Measurements from ENCODE around the gene PSMB11. TPM values are rescaled to one million over a fixed set of nuclear protein-coding genes. Genes with fewer than 3 reads are reported as not detected.

Gene PSMB11
- total RNA-seq, 1 donor from 2014 or later = not detected

DNA sequence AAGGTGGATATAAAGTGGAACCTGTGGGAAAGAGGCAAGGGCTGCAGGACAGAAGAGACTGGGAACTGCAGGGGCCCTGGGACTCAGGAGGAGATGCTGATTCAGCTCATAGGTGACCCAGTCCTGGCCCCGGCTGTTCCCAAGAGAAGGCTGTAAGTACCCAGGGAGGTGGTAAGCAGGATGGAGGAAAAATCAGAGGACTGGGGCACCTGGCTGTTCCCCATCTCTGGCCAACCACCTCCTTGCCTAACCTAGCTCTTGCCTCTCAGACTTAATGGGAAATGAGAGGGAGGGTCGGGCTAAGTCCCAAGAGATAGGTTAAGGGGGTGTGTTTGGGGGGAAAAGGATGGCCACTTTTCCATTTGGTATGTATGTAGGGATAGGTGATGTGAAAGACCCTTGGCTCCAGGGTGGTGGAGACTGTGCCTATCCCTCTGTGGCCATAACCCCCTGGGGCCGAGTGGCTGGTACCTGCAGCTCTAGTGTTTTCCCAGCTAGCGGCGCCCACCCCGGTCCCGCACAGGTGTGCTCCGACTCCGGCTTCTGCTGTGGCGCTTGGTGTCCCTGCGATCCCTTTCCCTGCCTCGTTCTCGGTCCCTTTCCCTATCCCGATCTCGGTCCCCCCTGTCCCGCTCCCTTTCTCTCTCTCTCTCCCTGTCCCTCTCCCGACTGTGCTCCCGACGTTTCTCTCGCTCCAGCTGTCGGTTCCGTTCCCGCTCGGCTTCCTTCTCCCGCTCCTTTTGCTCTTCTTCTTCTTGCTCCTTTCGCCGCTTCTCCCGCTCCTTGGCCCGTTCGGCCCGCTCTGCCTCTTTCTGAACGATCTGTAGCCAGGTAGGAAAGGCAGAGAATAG, 16.9 kb downstream of the PSMB11 start:
- no peaks in the 10 kb centered on the region for H3K27me3 ChIP-seq
- H3K9me3 ChIP-seq = no peaks in the 10 kb centered on the region
- peaks cover 33% of the 10 kb centered on the region for H3K4me1 ChIP-seq
- H3K4me3 ChIP-seq = no peak overlapping the region
- DNase-seq (ENCODE audit: extremely low spot score in 2 of 2) = no peak
- H3K27ac ChIP-seq = no peak overlapping the region
- TF ChIP-seq POLR2AphosphoS5 (IDR thresholded peaks at IDR 0.05; ENCODE audit: insufficient read depth in 1 of 2, low read depth in 1 of 2) (no peak), POLR2A (IDR thresholded peaks at IDR 0.05) (no peak)
- TF ChIP-seq, protein P1, sequence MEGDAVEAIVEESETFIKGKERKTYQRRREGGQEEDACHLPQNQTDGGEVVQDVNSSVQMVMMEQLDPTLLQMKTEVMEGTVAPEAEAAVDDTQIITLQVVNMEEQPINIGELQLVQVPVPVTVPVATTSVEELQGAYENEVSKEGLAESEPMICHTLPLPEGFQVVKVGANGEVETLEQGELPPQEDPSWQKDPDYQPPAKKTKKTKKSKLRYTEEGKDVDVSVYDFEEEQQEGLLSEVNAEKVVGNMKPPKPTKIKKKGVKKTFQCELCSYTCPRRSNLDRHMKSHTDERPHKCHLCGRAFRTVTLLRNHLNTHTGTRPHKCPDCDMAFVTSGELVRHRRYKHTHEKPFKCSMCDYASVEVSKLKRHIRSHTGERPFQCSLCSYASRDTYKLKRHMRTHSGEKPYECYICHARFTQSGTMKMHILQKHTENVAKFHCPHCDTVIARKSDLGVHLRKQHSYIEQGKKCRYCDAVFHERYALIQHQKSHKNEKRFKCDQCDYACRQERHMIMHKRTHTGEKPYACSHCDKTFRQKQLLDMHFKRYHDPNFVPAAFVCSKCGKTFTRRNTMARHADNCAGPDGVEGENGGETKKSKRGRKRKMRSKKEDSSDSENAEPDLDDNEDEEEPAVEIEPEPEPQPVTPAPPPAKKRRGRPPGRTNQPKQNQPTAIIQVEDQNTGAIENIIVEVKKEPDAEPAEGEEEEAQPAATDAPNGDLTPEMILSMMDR (IDR thresholded peaks at IDR 0.05) = no peak
- H3K36me3 ChIP-seq = peaks cover 0 to 50% of the 10 kb centered on the region in 2 donors
- intact Hi-C loops (cut with DNase I) = loop anchor here (1.0 kb wide), 1 partner anchor 72 kb away; no protein-coding TSS in a partner anchor

DNA sequence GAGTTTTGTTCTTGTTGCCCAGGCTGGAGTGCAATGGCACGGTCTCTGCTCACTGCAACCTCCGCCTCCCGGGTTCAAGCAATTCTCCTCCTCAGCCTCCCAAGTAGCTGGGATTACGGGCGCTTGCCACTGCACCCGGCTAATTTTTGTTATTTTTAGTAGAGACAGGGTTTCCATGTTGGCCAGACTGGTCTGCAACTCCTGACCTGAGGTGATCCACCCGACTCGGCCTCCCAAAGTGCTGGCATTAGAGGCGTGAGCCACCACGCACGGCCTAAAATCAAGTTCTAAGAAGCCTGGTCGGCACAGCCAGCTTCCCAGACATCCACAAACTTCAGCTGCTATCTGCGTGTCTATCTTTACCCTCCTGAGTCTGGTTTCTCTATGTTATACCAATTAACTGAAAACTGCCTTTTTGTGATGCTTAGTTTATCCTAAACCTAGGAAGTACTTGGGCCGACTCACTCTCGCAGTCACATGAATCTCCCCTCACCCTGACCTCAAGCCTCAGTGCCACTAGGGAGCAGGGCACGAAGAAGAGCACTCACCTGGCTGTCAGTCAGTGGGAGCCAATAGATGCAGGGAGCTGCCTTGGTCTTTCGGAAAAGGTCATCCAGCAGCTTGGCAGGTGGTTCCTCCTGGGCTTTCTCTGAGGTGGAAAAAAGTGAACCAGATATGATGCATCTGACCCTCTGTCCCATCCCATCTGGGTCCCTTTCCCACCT, 18.7 kb downstream of the PSMB11 start:
- H3K4me3 ChIP-seq = no peak overlapping the region
- intact Hi-C loops (cut with DNase I) = no loop called here
- H3K36me3 ChIP-seq = peaks cover 0 to 66% of the 10 kb centered on the region in 2 donors
- peaks cover 33% of the 10 kb centered on the region for H3K4me1 ChIP-seq
- TF ChIP-seq POLR2A (IDR thresholded peaks at IDR 0.05) = no peak
- TF ChIP-seq POLR2AphosphoS5 (IDR thresholded peaks at IDR 0.05; ENCODE audit: insufficient read depth in 1 of 2, low read depth in 1 of 2) = no peak
- H3K27me3 ChIP-seq = no peaks in the 10 kb centered on the region
- no peak overlapping the region for H3K27ac ChIP-seq
- no peak for DNase-seq (ENCODE audit: extremely low spot score in 2 of 2)
- H3K9me3 ChIP-seq = no peaks in the 10 kb centered on the region

DNA sequence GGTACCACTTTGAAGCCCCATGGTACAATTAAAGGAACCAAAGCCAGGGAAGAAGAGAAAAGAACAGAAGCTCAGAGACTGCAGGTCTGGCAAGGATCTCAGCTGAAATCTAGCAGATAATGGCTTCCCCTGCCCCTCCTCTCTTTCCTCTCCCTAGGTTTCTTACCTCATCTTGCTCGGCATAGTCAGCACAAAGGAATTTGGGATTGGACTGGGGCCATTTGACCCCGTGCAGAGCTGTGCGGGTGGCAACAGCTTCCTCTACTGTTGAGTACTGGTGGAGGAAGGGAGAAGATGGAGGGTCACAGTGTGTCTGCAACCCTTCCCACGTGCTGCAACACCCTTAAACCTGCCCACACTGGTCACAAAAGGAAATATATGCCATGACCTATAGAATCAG, 20.0 kb downstream of the PSMB11 start:
- intact Hi-C loops (cut with DNase I) = no loop called here
- H3K27ac ChIP-seq = peak overlapping the region; percentile 52

DNA sequence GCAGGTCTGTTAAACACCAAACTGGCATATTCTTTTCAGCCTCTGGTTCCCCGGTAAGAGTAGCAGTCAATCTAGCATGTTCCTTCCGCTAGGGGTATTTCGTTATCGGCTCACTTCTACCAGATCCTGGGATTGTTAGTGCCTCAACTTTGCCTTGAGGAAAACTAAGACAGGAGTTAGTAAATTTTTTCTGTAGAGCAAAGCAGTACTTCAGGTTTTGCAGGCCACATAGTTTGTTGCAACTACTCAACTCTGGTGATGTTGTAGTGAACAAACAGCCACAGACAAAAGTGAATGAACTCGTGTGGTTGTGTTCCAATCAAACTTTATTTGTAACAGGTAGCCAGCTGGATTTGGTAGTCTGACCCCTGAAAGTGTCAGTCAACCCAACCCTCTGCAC, 21.6 kb downstream of the PSMB11 start:
- intact Hi-C loops (cut with DNase I) = no loop called here

More for the DNA sequence above, 20.0 kb downstream of the PSMB11 start:
- peaks cover 0 to 78% of the 10 kb centered on the region in 2 donors for H3K36me3 ChIP-seq
- no peak overlapping the region for H3K4me3 ChIP-seq
- H3K27me3 ChIP-seq = no peaks in the 10 kb centered on the region
- peaks cover 20% of the 10 kb centered on the region for H3K4me1 ChIP-seq
- no peak for TF ChIP-seq POLR2AphosphoS5 (IDR thresholded peaks at IDR 0.05; ENCODE audit: insufficient read depth in 1 of 2, low read depth in 1 of 2)
- no peak for TF ChIP-seq POLR2A (IDR thresholded peaks at IDR 0.05)
- TF ChIP-seq, protein P1 (IDR thresholded peaks at IDR 0.05) = no peak
- no peaks in the 10 kb centered on the region for H3K9me3 ChIP-seq
- DNase-seq (ENCODE audit: extremely low spot score in 2 of 2) = no peak

DNA sequence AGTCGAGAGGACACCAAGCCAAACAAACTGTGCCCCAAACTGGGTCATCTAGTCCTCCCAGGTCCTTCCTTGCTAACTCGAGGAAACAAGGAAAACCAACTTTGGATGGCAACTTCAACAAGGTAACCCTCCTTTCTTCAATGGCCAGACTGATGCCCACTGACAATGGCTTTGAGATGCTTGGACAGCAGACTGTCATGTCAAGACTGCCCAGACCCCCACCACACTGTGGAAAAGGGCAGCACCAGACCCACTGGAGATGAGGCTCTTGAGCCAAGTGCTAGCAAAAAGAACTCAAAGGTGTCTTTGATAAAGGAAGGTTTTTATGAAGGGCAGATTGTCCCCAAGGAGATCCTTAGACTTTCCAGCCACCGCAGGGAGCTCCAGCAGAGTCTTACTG, 24.4 kb downstream of the PSMB11 start:
- H3K4me3 ChIP-seq = no peak overlapping the region
- intact Hi-C loops (cut with DNase I) = no loop called here
- no peaks in the 10 kb centered on the region for H3K27me3 ChIP-seq
- H3K27ac ChIP-seq = no peak overlapping the region
- no peaks in the 10 kb centered on the region for H3K9me3 ChIP-seq
- TF ChIP-seq POLR2A (IDR thresholded peaks at IDR 0.05) (no peak), POLR2AphosphoS5 (IDR thresholded peaks at IDR 0.05; ENCODE audit: insufficient read depth in 1 of 2, low read depth in 1 of 2) (no peak)
- TF ChIP-seq, protein P1 (IDR thresholded peaks at IDR 0.05) = no peak
- H3K4me1 ChIP-seq = peaks cover 47% of the 10 kb centered on the region
- no peak for DNase-seq (ENCODE audit: extremely low spot score in 2 of 2)
- peaks cover 0 to 67% of the 10 kb centered on the region in 2 donors for H3K36me3 ChIP-seq

More for the DNA sequence above, 21.6 kb downstream of the PSMB11 start:
- Histone ChIP-seq H3K9me3 (no peaks in the 10 kb centered on the region), H3K4me1 (peaks cover 23% of the 10 kb centered on the region), H3K27ac (no peak overlapping the region), H3K36me3 (peaks cover 0 to 93% of the 10 kb centered on the region in 2 donors), H3K27me3 (no peaks in the 10 kb centered on the region), H3K4me3 (no peak overlapping the region)
- DNase-seq (ENCODE audit: extremely low spot score in 2 of 2) = peak in 1 of 2 donors; percentile 28
- TF ChIP-seq POLR2A (IDR thresholded peaks at IDR 0.05) = no peak
- TF ChIP-seq, protein P1 (IDR thresholded peaks at IDR 0.05) = no peak
- TF ChIP-seq POLR2AphosphoS5 (IDR thresholded peaks at IDR 0.05; ENCODE audit: insufficient read depth in 1 of 2, low read depth in 1 of 2) = no peak
